ENCODE measurements around the gene TCF7L1.

- TF ChIP-seq CTCF (IDR thresholded peaks at IDR 0.05 in 4 of 5, conservative IDR thresholded peaks at IDR 0.05 in 1 of 5) (peak; percentile 24 to 49 (median 36)), POLR2A (IDR thresholded peaks at IDR 0.05) (no peak)
Observed at GRCh38 chr2:85131116-85131515, 2.1 kb upstream of the TCF7L1 start.
